Mucosa of descending colon (tissue), 3 donors: Measurements from ENCODE around the gene KNG1. TPM values are rescaled to one million over a fixed set of nuclear protein-coding genes. Genes with fewer than 3 reads are reported as not detected.

Experiments
- ATAC-seq: fragments of 200-7000 bp; cut with Tn5 transposase; one replicate; pipeline ENCODE4 v1.9.1; 2020; ENCODE audit warnings: mild to moderate bottlenecking, moderate library complexity
- DNase-seq, 3 donors: peaks; one replicate each; pipeline ENCODE4 v3.0.0-alpha.2; 2020
- H3K36me3 ChIP-seq: fragments of 200-600 bp; one replicate; pipeline ENCODE4 v1.8.0; 2021; ENCODE audit warnings: low read depth, mild to moderate bottlenecking
- H3K4me1 ChIP-seq: fragments of 200-600 bp; one replicate; pipeline ENCODE4 v1.8.0; 2021; ENCODE audit warnings: low read depth, mild to moderate bottlenecking
- H3K4me3 ChIP-seq: fragments of 200-600 bp; one replicate; pipeline ENCODE4 v1.8.0; 2021; ENCODE audit warnings: mild to moderate bottlenecking
- H3K9me3 ChIP-seq: fragments of 200-600 bp; one replicate; pipeline ENCODE4 v1.8.0; 2021; ENCODE audit warnings: mild to moderate bottlenecking
- CTCF ChIP-seq: fragments of 200-600 bp; IDR thresholded peaks from one replicate; pipeline ENCODE4 v1.8.0; 2022; ENCODE audit warnings: antibody characterized with exemption, mild to moderate bottlenecking
- intact Hi-C, 2 donors: fragments of 100-400 bp; cut with DNase I in 1 of 2; cut with micrococcal nuclease in 1 of 2; formaldehyde crosslinking; loops; one replicate each; pipeline versions ENCODE4 v1.11.0 to v1.11.1; 2022; cut with DNase I, micrococcal nuclease
- total RNA-seq, 3 donors: library from RNA; stranded (reverse); fragmentation: NEBNext Ultra II Directional in 2 of 3; extraction: Animal tissue kit (Norgen Biotek cat#: 25700) in 2 of 3; gene quantifications; one replicate each; pipeline versions ENCODE4 v1.2.1 to v1.2.4, GENCODE V29; 2021 to 2023
- donor health status: DM: no; HTN: no; CAD: no; lungs with moderate emphysema.
- donor health status: DM: no; HTN: no; CAD: no.
- donor health status: DM: no; HTN: yes; CAD: no.

KNG1 gene
- total RNA-seq, 3 donors from 2014 or later = 0.12 to 3.2 (median 0.44) TPM

- intact Hi-C loops = loop anchor here in 1 of 2 donors (10.0 kb wide), 1 partner anchor 848 kb away; the partner anchor contains the start of gene TRA2B
- no peaks in the 10 kb centered on the region for H3K9me3 ChIP-seq
Measured at GRCh38 chr3:186783058-186783730, 66.0 kb downstream of the KNG1 start, which contains the start of gene EIF4A2. TSS of gene EIF4A2 (plus strand) at chr3:186783577. CDS start at chr3:186783611, 34 bp downstream.

GRCh38 chr3:186783731-186784515 is 66.8 kb downstream of the KNG1 start:
- peak; percentile 90 to 93 (median 93) for DNase-seq
- peak; percentile 87 for ATAC-seq
- Histone ChIP-seq H3K4me1 (peaks cover 33% of the 10 kb centered on the region), H3K36me3 (peaks cover 8% of the 10 kb centered on the region), H3K4me3 (peak overlapping the region; percentile 86), H3K9me3 (no peaks in the 10 kb centered on the region)
- no peak for TF ChIP-seq CTCF
- intact Hi-C loops = loop anchor here in 1 of 2 donors (10.0 kb wide), 1 partner anchor 849 kb away; the partner anchor contains the start of gene TRA2B

More at GRCh38 chr3:186783058-186783730, 66.0 kb downstream of the KNG1 start, which contains the start of gene EIF4A2:
- peak; percentile 90 to 94 (median 94) for DNase-seq
- peaks cover 4% of the 10 kb centered on the region for H3K36me3 ChIP-seq
- no peak for TF ChIP-seq CTCF
- peak; percentile 93 for ATAC-seq
- peak within 1 kb of the TSS; percentile 86 for H3K4me3 ChIP-seq
- peaks cover 30% of the 10 kb centered on the region for H3K4me1 ChIP-seq

GRCh38 chr3:186784820-186785494 is 67.8 kb downstream of the KNG1 start:
- no peak for TF ChIP-seq CTCF
- intact Hi-C loops = loop anchor here in 1 of 2 donors (5.0 to 10.0 kb wide), 2 partner anchors 850 to 1453 kb away; partner anchors contain the start of gene TRA2B
- H3K36me3 ChIP-seq = peaks cover 8% of the 10 kb centered on the region
- DNase-seq (no peak), ATAC-seq (no peak)
- H3K9me3 ChIP-seq = no peaks in the 10 kb centered on the region
- H3K4me3 ChIP-seq = no peak overlapping the region
- peaks cover 33% of the 10 kb centered on the region for H3K4me1 ChIP-seq

GRCh38 chr3:186785495-186786018 is 68.4 kb downstream of the KNG1 start:
- DNase-seq = no peak
- no peak for TF ChIP-seq CTCF
- H3K4me1 ChIP-seq = peaks cover 33% of the 10 kb centered on the region
- intact Hi-C loops = loop anchor here in 1 of 2 donors (5.0 to 10.0 kb wide), 2 partner anchors 851 to 1453 kb away; partner anchors contain the start of gene TRA2B
- ATAC-seq = no peak
- H3K4me3 ChIP-seq = no peak overlapping the region
- no peaks in the 10 kb centered on the region for H3K9me3 ChIP-seq
- H3K36me3 ChIP-seq = peaks cover 8% of the 10 kb centered on the region

GRCh38 chr3:186786922-186787321 is 69.8 kb downstream of the KNG1 start:
- Histone ChIP-seq H3K36me3 (peaks cover 8% of the 10 kb centered on the region), H3K9me3 (no peaks in the 10 kb centered on the region), H3K4me1 (peaks cover 33% of the 10 kb centered on the region), H3K4me3 (no peak overlapping the region)
- DNase-seq = no peak
- no peak for TF ChIP-seq CTCF
- intact Hi-C loops = loop anchor here in 1 of 2 donors (5.0 to 10.0 kb wide), 2 partner anchors 852 to 1455 kb away; partner anchors contain the start of gene TRA2B
- ATAC-seq = no peak
